Measurements from ENCODE around the gene KLLN.

GRCh38 chr10:87827681-87828080 lies 35.7 kb downstream of the KLLN start:
- TF ChIP-seq, protein P1, sequence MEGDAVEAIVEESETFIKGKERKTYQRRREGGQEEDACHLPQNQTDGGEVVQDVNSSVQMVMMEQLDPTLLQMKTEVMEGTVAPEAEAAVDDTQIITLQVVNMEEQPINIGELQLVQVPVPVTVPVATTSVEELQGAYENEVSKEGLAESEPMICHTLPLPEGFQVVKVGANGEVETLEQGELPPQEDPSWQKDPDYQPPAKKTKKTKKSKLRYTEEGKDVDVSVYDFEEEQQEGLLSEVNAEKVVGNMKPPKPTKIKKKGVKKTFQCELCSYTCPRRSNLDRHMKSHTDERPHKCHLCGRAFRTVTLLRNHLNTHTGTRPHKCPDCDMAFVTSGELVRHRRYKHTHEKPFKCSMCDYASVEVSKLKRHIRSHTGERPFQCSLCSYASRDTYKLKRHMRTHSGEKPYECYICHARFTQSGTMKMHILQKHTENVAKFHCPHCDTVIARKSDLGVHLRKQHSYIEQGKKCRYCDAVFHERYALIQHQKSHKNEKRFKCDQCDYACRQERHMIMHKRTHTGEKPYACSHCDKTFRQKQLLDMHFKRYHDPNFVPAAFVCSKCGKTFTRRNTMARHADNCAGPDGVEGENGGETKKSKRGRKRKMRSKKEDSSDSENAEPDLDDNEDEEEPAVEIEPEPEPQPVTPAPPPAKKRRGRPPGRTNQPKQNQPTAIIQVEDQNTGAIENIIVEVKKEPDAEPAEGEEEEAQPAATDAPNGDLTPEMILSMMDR (conservative IDR thresholded peaks at IDR 0.05 in 1 of 2, IDR thresholded peaks at IDR 0.05 in 1 of 2; ENCODE audit: extremely low read depth in 1 of 2, insufficient read depth in 1 of 2, low read depth in 1 of 2, low read length in 2 of 2): no peak
- TF ChIP-seq EZH2 (IDR thresholded peaks at IDR 0.05; ENCODE audit: borderline replicate concordance, low read length): no peak
